ENCODE results near the gene WRAP73.

The WRAP73 gene

GRCh38 chr1:3681898-3682806 is 32.2 kb upstream of the WRAP73 start:
- DNase-seq: no peak

- no peak for DNase-seq
Measured at GRCh38 chr1:3681231-3681897, 31.5 kb upstream of the WRAP73 start.

GRCh38 chr1:3680488-3681230 is 30.8 kb upstream of the WRAP73 start:
- no peak for DNase-seq

GRCh38 chr1:3679799-3680453 is 30.0 kb upstream of the WRAP73 start:
- DNase-seq: peak; percentile 2

- DNase-seq: no peak
Measured at GRCh38 chr1:3679098-3679555, 29.2 kb upstream of the WRAP73 start.

GRCh38 chr1:3678361-3679097 is 28.6 kb upstream of the WRAP73 start:
- DNase-seq: no peak

GRCh38 chr1:3677484-3677883 is 27.6 kb upstream of the WRAP73 start:
- DNase-seq: no peak

- DNase-seq: no peak
Measured at GRCh38 chr1:3676581-3677470, 26.9 kb upstream of the WRAP73 start.

GRCh38 chr1:3675436-3675835 is 25.5 kb upstream of the WRAP73 start:
- DNase-seq: peak; percentile 30

GRCh38 chr1:3674100-3675094 is 24.5 kb upstream of the WRAP73 start:
- peak; percentile 27 for DNase-seq

GRCh38 chr1:3673381-3674099 is 23.6 kb upstream of the WRAP73 start:
- DNase-seq: peak; percentile 20

- peak; percentile 7 for DNase-seq
Measured at GRCh38 chr1:3672971-3673361, 23.1 kb upstream of the WRAP73 start.

GRCh38 chr1:3672231-3672970 is 22.5 kb upstream of the WRAP73 start:
- DNase-seq: no peak

GRCh38 chr1:3671371-3672180 is 21.7 kb upstream of the WRAP73 start:
- DNase-seq: no peak

GRCh38 chr1:3670823-3671265 is 20.9 kb upstream of the WRAP73 start:
- DNase-seq: no peak

GRCh38 chr1:3669971-3670431 is 20.1 kb upstream of the WRAP73 start:
- DNase-seq: no peak

- DNase-seq: no peak
Measured at GRCh38 chr1:3669421-3669821, 19.5 kb upstream of the WRAP73 start.
